ENCODE results near the gene CBR3. TPM values are rescaled to one million over a fixed set of nuclear protein-coding genes. Genes with fewer than 3 reads are reported as not detected.

Gene CBR3
- total RNA-seq, 1 experiment from 2014 or later, result 1.6 TPM

DNA sequence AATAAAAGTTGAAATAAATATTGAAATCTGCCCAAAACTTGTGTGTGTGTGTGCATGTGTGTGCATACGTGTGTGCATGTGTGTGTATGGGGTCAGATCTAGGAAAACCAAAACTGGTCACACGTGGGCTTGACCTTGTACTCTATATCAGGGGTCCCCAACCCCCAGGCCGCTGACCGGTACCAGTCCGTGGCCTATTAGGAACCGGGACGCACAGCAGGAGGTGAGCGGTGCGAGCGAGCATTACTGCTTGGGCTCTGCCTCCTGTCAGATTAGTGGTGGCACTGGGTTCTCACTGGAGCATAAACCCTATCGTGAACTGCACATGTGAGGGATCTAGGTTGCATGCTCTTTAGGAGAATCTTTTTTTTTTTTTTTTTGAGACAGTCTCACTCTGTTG lies 30.5 kb downstream of the CBR3 start:
- CTCF ChIA-PET, result no interaction called here
- intact Hi-C loops (cut with micrococcal nuclease; ENCODE audit: unreplicated experiment), result no loop called here

DNA sequence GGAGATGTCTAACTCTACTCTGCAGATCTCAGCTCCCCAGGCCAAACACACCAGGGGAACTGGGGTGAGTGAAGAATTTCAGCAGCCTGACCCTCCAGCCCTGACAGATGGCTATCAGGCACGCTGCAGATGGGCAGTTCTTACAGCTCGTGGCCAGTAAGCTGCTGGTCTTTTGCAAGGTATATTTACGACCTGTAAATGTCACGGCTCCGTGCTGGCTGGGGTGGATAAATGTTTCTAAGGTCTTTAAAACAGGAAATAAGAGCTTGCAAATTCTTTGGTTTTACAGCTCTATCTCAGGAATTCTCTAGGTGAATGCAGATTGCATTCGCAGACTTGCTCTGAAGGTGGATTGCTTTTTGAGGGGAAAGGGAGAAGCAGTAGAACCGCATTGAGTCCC lies 31.8 kb downstream of the CBR3 start:
- no peak for DNase-seq (ENCODE audit: low read depth, low spot score)
- no peaks in the 10 kb centered on the region for H3K9me3 ChIP-seq (ENCODE audit: control insufficient read depth, insufficient read depth, low read depth, low read length)
- peaks cover 4% of the 10 kb centered on the region; the same call in 1 of the 2 replicates for H3K4me1 ChIP-seq (ENCODE audit: control insufficient read depth, insufficient read depth, low read length)
- ATAC-seq, result 0 out of 2 replicates have a peak, but pooled peaks have one; percentile 30
- TF ChIP-seq, protein P1, sequence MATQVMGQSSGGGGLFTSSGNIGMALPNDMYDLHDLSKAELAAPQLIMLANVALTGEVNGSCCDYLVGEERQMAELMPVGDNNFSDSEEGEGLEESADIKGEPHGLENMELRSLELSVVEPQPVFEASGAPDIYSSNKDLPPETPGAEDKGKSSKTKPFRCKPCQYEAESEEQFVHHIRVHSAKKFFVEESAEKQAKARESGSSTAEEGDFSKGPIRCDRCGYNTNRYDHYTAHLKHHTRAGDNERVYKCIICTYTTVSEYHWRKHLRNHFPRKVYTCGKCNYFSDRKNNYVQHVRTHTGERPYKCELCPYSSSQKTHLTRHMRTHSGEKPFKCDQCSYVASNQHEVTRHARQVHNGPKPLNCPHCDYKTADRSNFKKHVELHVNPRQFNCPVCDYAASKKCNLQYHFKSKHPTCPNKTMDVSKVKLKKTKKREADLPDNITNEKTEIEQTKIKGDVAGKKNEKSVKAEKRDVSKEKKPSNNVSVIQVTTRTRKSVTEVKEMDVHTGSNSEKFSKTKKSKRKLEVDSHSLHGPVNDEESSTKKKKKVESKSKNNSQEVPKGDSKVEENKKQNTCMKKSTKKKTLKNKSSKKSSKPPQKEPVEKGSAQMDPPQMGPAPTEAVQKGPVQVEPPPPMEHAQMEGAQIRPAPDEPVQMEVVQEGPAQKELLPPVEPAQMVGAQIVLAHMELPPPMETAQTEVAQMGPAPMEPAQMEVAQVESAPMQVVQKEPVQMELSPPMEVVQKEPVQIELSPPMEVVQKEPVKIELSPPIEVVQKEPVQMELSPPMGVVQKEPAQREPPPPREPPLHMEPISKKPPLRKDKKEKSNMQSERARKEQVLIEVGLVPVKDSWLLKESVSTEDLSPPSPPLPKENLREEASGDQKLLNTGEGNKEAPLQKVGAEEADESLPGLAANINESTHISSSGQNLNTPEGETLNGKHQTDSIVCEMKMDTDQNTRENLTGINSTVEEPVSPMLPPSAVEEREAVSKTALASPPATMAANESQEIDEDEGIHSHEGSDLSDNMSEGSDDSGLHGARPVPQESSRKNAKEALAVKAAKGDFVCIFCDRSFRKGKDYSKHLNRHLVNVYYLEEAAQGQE (IDR thresholded peaks at IDR 0.05; ENCODE audit: insufficient read depth in 1 of 2, low read depth in 2 of 2, low read length in 1 of 2), result no peak
- TF ChIP-seq, protein P2, sequence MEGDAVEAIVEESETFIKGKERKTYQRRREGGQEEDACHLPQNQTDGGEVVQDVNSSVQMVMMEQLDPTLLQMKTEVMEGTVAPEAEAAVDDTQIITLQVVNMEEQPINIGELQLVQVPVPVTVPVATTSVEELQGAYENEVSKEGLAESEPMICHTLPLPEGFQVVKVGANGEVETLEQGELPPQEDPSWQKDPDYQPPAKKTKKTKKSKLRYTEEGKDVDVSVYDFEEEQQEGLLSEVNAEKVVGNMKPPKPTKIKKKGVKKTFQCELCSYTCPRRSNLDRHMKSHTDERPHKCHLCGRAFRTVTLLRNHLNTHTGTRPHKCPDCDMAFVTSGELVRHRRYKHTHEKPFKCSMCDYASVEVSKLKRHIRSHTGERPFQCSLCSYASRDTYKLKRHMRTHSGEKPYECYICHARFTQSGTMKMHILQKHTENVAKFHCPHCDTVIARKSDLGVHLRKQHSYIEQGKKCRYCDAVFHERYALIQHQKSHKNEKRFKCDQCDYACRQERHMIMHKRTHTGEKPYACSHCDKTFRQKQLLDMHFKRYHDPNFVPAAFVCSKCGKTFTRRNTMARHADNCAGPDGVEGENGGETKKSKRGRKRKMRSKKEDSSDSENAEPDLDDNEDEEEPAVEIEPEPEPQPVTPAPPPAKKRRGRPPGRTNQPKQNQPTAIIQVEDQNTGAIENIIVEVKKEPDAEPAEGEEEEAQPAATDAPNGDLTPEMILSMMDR (IDR thresholded peaks at IDR 0.05), result no peak
- no peak for TF ChIP-seq TCF7L2 (IDR thresholded peaks at IDR 0.05; ENCODE audit: low read depth, low read length)
- no peak for TF ChIP-seq POLR2AphosphoS5 (IDR thresholded peaks at IDR 0.05; ENCODE audit: low read depth, low read length)
- no peak for TF ChIP-seq SIN3A (IDR thresholded peaks at IDR 0.05; ENCODE audit: borderline replicate concordance, insufficient read depth, low read depth, low read length)
- BruUV-seq (replicated peaks), result no TSS peak
- intact Hi-C loops (cut with micrococcal nuclease; ENCODE audit: unreplicated experiment) (no loop called here), in situ Hi-C loops (cut with HindIII; ENCODE audit: low pct_unique_long_range_greater_than_20kb, low sequenced_read_pairs) (no loop called here)
- no peak overlapping the region for H3K4me3 ChIP-seq (ENCODE audit: low read depth in 2 of 2, low read length in 2 of 2)
- POLR2A ChIA-PET, result no interaction called here
- no peaks in the 10 kb centered on the region for H3K36me3 ChIP-seq (ENCODE audit: control insufficient read depth, insufficient read depth, low read length)
- no peaks in the 10 kb centered on the region for H3K27me3 ChIP-seq (ENCODE audit: control insufficient read depth, insufficient read depth, low read length)
- CTCF ChIA-PET, result no interaction called here
- H3K27ac ChIP-seq (ENCODE audit: low read length), result no peak overlapping the region

More for the DNA sequence above, 30.5 kb downstream of the CBR3 start:
- Histone ChIP-seq H3K27me3 (ENCODE audit: control insufficient read depth, insufficient read depth, low read length) (no peaks in the 10 kb centered on the region), H3K4me1 (ENCODE audit: control insufficient read depth, insufficient read depth, low read length) (peaks cover 4% of the 10 kb centered on the region; the same call in 1 of the 2 replicates), H3K36me3 (ENCODE audit: control insufficient read depth, insufficient read depth, low read length) (no peaks in the 10 kb centered on the region), H3K4me3 (ENCODE audit: low read depth in 2 of 2, low read length in 2 of 2) (no peak overlapping the region), H3K9me3 (ENCODE audit: control insufficient read depth, insufficient read depth, low read depth, low read length) (no peaks in the 10 kb centered on the region), H3K27ac (ENCODE audit: low read length) (no peak overlapping the region)
- DNase-seq (ENCODE audit: low read depth, low spot score) (no peak), ATAC-seq (no peak)
- POLR2A ChIA-PET, result no interaction called here
- in situ Hi-C loops (cut with HindIII; ENCODE audit: low pct_unique_long_range_greater_than_20kb, low sequenced_read_pairs), result no loop called here
- TSS peak; percentile 68 for BruUV-seq (replicated peaks)
- TF ChIP-seq TCF7L2 (IDR thresholded peaks at IDR 0.05; ENCODE audit: low read depth, low read length), result no peak
- TF ChIP-seq POLR2AphosphoS5 (IDR thresholded peaks at IDR 0.05; ENCODE audit: low read depth, low read length), result no peak
- TF ChIP-seq, protein P1 (IDR thresholded peaks at IDR 0.05; ENCODE audit: insufficient read depth in 1 of 2, low read depth in 2 of 2, low read length in 1 of 2), result no peak
- no peak for TF ChIP-seq SIN3A (IDR thresholded peaks at IDR 0.05; ENCODE audit: borderline replicate concordance, insufficient read depth, low read depth, low read length)
- TF ChIP-seq, protein P2 (IDR thresholded peaks at IDR 0.05), result no peak
